NT2/D1 (cell line): ENCODE results near the gene RSAD2.

ENCODE experiments used
- YY1 ChIP-seq: IDR thresholded peaks from 2 replicates; pipeline ENCODE4 v1.6.1; 2011; ENCODE audit not compliant: insufficient read length, insufficient read depth
- ZNF274 ChIP-seq: IDR thresholded peaks from 2 replicates; pipeline ENCODE4 v1.6.1; 2011; ENCODE audit warnings: mild to moderate bottlenecking, low read depth, low read length

GRCh38 chr2:6846967-6847681 lies 30.5 kb upstream of the RSAD2 start:
- TF ChIP-seq YY1: no peak
- TF ChIP-seq ZNF274: no peak
